ENCODE data around the gene OR9G4. TPM values are rescaled to one million over a fixed set of nuclear protein-coding genes. Genes with fewer than 3 reads are reported as not detected.

Gene OR9G4
- polyA plus RNA-seq (2013, experiment 1 of 2; ENCODE audit: insufficient read length) = not detected
- polyA plus RNA-seq (2013, experiment 2 of 2; ENCODE audit: insufficient read length) = not detected

- no peak for DNase-seq
Measured at GRCh38 chr11:56748597-56748996, at the start of gene OR9G4. Gene OR9G4, minus strand, starts transcription at chr11:56748697. Its CDS starts 4,931 bp downstream, at chr11:56743766.

GRCh38 chr11:56783448-56784041 is 35.0 kb upstream of the OR9G4 start:
- peak; percentile 47 for DNase-seq

GRCh38 chr11:56782167-56782847 is 33.8 kb upstream of the OR9G4 start:
- no peak for DNase-seq

- DNase-seq = no peak
Measured at GRCh38 chr11:56776809-56777208, 28.3 kb upstream of the OR9G4 start.

- no peak for DNase-seq
Measured at GRCh38 chr11:56764976-56765375, 16.5 kb upstream of the OR9G4 start.

GRCh38 chr11:56751480-56751879 is 3.0 kb upstream of the OR9G4 start:
- no peak for DNase-seq

GRCh38 chr11:56750190-56750589 is 1.7 kb upstream of the OR9G4 start:
- DNase-seq = no peak

- DNase-seq = no peak
Measured at GRCh38 chr11:56740886-56741285, 7.6 kb downstream of the OR9G4 start.

- DNase-seq = no peak
Measured at GRCh38 chr11:56740107-56740506, 8.4 kb downstream of the OR9G4 start.

- no peak for DNase-seq
Measured at GRCh38 chr11:56720513-56720912, 28.0 kb downstream of the OR9G4 start.

GRCh38 chr11:56716379-56716854 is 32.1 kb downstream of the OR9G4 start:
- DNase-seq = no peak

GRCh38 chr11:56714206-56714605 is 34.3 kb downstream of the OR9G4 start:
- no peak for DNase-seq

GRCh38 chr11:56706486-56706885 is 42.0 kb downstream of the OR9G4 start:
- DNase-seq = no peak

GRCh38 chr11:56705784-56706396 is 42.6 kb downstream of the OR9G4 start:
- DNase-seq = no peak

GRCh38 chr11:56700914-56701485 is 47.5 kb downstream of the OR9G4 start:
- DNase-seq = no peak

- no peak for DNase-seq
Measured at GRCh38 chr11:56700242-56700913, 48.1 kb downstream of the OR9G4 start.

- no peak for DNase-seq
Measured at GRCh38 chr11:56698795-56699194, 49.7 kb downstream of the OR9G4 start, which contains the start of gene OR9G1. Gene OR9G1, plus strand, starts transcription at chr11:56699095. Its CDS starts 1,293 bp downstream, at chr11:56700388.

GRCh38 chr11:56693428-56693827 is 55.1 kb downstream of the OR9G4 start:
- no peak for DNase-seq

Data from fibroblast of skin of scalp (primary cell).